HCT116 (cell line): ENCODE data around the gene COMMD10.

Experiments
- CTCF ChIP-seq, 3 experiments: fragments of 200-600 bp in 1 of 3; sonication (generic) in 1 of 3; IDR thresholded peaks in 2 of 3; conservative IDR thresholded peaks in 1 of 3; 2 replicates each; pipeline ENCODE4 v1.5.1; 2012 to 2017; ENCODE audit warnings: low read depth in 2 of 3, low read length in 2 of 3, antibody characterized with exemption in 1 of 3, borderline replicate concordance in 1 of 3, control low read depth in 1 of 3, mild to moderate bottlenecking in 1 of 3, mixed read lengths in 1 of 3, mixed run types in 1 of 3, moderate library complexity in 1 of 3; ENCODE audit not compliant: insufficient read depth in 1 of 3
- EZH2 ChIP-seq: fragments of 200-600 bp; sonication (generic); IDR thresholded peaks from 2 replicates; pipeline ENCODE4 v1.6.1; 2017; ENCODE audit warnings: antibody characterized with exemption, mixed run types

GRCh38 chr5:116299746-116300640 lies 215.2 kb downstream of the COMMD10 start:
- TF ChIP-seq CTCF (IDR thresholded peaks at IDR 0.05 in 2 of 3, conservative IDR thresholded peaks at IDR 0.05 in 1 of 3; ENCODE audit: borderline replicate concordance in 1 of 3, insufficient read depth in 1 of 3, low read depth in 2 of 3, low read length in 2 of 3) (no peak), EZH2 (no peak)
